Body of pancreas (tissue), 4 donors: ENCODE data around the gene HEPACAM2.

Experiments used
- POLR2A ChIP-seq, 3 donors: fragments of 450-650 bp; IDR thresholded peaks; one replicate each; pipeline ENCODE4 v1.6.1; 2016; ENCODE audit warnings: antibody characterized with exemption in 3 of 3, mild to moderate bottlenecking in 2 of 3
- TF ChIP-seq, protein P1 (sequence below), 7 experiments: fragments of 450-650 bp in 4 of 7; fragments of 200-600 bp in 3 of 7; sonication (generic) in 3 of 7; IDR thresholded peaks; one replicate each; pipeline ENCODE4 v1.5.1; 2016 to 2019; ENCODE audit warnings: antibody characterized with exemption in 7 of 7

DNA sequence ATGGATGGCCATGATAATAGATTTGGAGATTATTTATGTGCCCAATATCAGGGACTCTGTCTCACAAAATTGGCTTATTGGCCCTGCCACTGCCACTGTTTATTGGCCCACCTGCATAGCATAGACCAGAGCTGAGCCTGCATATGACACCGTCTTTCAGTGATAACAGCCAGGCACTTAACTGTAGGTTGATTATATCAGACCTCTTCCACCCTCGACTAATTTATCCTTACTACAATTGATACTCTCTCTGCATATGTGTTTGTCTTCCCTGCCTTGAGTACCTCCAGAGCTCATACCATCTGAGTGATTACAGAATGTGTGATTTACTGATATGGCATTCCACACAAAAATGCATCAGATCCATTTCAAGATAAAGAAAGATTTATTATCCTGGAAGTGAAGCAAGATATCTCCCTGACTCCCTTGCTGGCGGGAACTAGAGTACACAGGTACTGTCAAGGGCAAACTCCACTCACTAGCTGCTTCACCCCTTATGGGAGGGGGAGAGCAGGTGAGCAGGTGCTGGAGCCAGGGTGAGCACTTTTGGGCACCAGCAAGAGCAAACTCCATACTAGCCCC is 65.0 kb downstream of the HEPACAM2 start:
- TF ChIP-seq, protein P1, sequence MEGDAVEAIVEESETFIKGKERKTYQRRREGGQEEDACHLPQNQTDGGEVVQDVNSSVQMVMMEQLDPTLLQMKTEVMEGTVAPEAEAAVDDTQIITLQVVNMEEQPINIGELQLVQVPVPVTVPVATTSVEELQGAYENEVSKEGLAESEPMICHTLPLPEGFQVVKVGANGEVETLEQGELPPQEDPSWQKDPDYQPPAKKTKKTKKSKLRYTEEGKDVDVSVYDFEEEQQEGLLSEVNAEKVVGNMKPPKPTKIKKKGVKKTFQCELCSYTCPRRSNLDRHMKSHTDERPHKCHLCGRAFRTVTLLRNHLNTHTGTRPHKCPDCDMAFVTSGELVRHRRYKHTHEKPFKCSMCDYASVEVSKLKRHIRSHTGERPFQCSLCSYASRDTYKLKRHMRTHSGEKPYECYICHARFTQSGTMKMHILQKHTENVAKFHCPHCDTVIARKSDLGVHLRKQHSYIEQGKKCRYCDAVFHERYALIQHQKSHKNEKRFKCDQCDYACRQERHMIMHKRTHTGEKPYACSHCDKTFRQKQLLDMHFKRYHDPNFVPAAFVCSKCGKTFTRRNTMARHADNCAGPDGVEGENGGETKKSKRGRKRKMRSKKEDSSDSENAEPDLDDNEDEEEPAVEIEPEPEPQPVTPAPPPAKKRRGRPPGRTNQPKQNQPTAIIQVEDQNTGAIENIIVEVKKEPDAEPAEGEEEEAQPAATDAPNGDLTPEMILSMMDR (IDR thresholded peaks at IDR 0.05) = no peak
- no peak for TF ChIP-seq POLR2A (IDR thresholded peaks at IDR 0.05)
